ENCODE data around the gene GNA15. TPM values are rescaled to one million over a fixed set of nuclear protein-coding genes. Genes with fewer than 3 reads are reported as not detected.

The GNA15 gene
- total RNA-seq, 1 experiment from 2014 or later: 3.7 TPM

GRCh38 chr19:3119071-3119595, 16.7 kb upstream of the GNA15 start:
- DNase-seq (ENCODE audit: low spot score): no peak
- in situ Hi-C loops (cut with HindIII; ENCODE audit: low sequenced_read_pairs): no loop called here

- DNase-seq (ENCODE audit: low spot score): no peak
- in situ Hi-C loops (cut with HindIII; ENCODE audit: low sequenced_read_pairs): no loop called here
These were observed 16.0 kb upstream of the GNA15 start for GRCh38 chr19:3119693-3120380.

- in situ Hi-C loops (cut with HindIII; ENCODE audit: low sequenced_read_pairs): no loop called here
- DNase-seq (ENCODE audit: low spot score): no peak
These were observed 15.1 kb upstream of the GNA15 start for GRCh38 chr19:3120611-3121276.

GRCh38 chr19:3121396-3121795, 14.4 kb upstream of the GNA15 start:
- in situ Hi-C loops (cut with HindIII; ENCODE audit: low sequenced_read_pairs): no loop called here
- DNase-seq (ENCODE audit: low spot score): no peak

GRCh38 chr19:3121821-3122511, 13.9 kb upstream of the GNA15 start:
- in situ Hi-C loops (cut with HindIII; ENCODE audit: low sequenced_read_pairs): no loop called here
- DNase-seq (ENCODE audit: low spot score): no peak

DNA sequence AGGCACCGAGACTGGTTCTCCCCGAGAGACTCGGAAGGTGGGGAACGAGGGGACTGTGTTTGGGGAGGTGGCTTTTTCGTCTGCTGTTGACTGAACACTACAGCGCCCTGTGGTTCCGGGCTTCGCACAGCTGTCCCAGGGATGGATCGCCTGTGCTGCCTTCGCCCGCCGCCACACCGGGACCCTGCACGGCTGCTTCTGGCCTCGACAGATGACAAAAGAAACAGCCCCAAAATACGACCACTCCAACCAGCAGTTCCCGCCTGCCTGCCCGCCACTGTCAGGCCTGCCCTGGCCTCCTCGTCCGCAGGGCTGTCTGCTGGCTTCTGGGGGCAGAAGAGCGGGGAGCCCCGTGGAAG, 13.3 kb upstream of the GNA15 start:
- DNase-seq (ENCODE audit: low spot score): no peak
- in situ Hi-C loops (cut with HindIII; ENCODE audit: low sequenced_read_pairs): no loop called here

DNA sequence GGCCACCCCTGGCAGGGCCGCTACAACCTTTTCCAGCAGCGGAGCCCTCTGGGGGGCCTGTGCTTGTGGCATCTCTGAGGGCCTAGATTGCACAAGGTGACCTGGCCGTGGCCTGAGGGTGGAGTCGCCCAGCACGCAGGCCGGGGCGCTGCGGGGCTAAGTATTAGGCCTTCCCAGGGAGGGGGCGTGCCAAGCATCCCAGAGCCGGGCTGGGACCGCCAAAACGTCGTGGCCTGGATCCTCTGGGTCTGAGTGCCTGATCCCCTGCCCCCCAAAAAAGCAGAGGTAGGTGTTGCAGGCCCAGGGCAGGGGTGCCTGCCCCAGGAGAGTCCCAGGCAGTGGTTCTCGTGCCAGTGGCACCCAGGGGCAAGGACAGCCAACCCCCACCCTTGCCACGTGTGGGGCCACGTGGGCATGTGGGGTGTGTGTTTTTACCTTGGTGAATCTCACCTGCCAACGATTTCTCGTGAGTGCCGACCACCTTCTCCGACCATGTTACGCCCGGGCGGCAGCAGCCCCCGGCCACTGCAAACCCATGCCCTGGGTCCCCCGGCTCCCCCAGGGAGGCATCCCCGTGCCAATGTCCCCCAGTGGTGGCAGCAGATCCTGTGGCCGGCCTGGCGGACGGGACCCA, 12.6 kb upstream of the GNA15 start:
- no peak for DNase-seq (ENCODE audit: low spot score)
- in situ Hi-C loops (cut with HindIII; ENCODE audit: low sequenced_read_pairs): no loop called here

DNA sequence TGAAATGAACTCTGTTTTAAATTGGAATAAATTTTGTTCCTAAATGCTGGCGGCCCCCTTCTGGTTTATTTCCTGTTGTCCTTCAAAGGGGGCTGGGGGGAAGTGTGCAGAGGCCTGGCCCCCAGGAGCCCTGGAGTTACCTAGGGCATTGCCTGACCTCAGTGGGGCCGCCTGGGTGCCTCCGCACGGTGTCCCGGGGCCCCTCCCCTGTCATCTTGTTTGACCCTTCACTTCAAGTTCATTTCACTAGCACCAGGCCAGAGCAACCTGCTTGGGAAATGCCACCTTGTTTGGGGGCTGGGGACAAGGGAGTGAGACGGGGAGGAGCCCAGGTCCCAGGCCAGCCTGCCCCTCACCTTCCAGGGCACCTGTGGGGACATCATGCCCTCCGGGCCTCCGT, 11.9 kb upstream of the GNA15 start:
- DNase-seq (ENCODE audit: low spot score): no peak
- in situ Hi-C loops (cut with HindIII; ENCODE audit: low sequenced_read_pairs): no loop called here

DNA sequence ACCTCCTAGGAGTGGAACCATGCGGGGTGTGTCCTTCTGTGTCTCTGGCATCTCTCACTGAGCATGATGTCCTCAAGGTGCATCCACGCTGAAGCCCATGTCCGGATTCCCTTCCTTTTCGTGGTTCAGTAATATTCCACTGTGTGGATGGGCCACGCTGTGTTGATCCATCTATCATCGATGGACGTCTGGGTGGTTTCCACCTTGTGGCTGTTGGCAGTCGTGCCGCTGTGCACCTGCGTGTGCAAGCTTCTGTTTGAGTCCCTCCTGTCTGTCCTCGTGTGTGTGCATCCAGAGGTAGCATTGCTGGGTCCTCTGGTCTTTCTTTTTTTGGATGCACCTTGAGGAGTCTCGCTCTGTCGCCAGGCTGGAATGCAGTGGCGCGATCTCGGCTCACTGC, 11.2 kb upstream of the GNA15 start:
- in situ Hi-C loops (cut with HindIII; ENCODE audit: low sequenced_read_pairs): no loop called here
- no peak for DNase-seq (ENCODE audit: low spot score)

GRCh38 chr19:3125900-3126524, 9.8 kb upstream of the GNA15 start:
- in situ Hi-C loops (cut with HindIII; ENCODE audit: low sequenced_read_pairs): no loop called here
- DNase-seq (ENCODE audit: low spot score): peak; percentile 29

DNA sequence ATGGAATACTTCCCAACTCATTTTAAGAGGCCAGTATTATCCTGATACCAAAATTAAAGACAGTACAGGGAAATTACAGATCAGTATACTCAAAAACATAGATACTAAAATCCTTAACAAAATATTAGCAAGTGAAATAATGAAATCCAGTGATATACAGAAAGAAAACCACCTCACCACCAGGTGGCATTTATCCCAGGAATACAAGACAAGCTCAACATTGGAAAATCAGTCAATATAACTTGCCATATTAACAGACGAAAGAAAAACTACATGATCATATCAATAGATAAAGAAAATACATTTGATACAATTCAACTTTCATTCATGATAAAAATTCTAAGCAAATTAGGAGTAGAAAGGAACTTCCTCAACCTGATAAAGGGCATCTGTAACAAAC, 6.7 kb upstream of the GNA15 start:
- DNase-seq (ENCODE audit: low spot score): peak; percentile 36
- in situ Hi-C loops (cut with HindIII; ENCODE audit: low sequenced_read_pairs): no loop called here

DNA sequence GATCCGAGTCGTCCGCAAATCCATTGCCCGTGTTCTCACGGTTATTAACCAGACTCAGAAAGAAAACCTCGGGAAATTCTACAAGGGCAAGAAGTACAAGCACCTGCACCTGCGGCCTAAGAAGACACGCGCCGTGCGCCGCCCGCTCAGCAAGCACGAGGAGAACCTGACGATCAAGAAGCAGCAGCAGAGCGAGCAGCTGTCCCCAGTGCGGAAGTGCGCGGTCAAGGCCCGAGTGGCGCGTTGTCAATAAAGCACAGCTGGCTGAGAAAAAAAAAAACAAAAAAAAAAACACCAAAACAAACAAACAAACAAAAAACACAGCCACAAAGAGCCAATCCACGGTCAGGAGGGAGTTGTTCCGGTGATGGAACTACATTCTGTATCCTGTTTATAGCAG, 4.7 kb upstream of the GNA15 start:
- in situ Hi-C loops (cut with HindIII; ENCODE audit: low sequenced_read_pairs): no loop called here
- DNase-seq (ENCODE audit: low spot score): no peak

DNA sequence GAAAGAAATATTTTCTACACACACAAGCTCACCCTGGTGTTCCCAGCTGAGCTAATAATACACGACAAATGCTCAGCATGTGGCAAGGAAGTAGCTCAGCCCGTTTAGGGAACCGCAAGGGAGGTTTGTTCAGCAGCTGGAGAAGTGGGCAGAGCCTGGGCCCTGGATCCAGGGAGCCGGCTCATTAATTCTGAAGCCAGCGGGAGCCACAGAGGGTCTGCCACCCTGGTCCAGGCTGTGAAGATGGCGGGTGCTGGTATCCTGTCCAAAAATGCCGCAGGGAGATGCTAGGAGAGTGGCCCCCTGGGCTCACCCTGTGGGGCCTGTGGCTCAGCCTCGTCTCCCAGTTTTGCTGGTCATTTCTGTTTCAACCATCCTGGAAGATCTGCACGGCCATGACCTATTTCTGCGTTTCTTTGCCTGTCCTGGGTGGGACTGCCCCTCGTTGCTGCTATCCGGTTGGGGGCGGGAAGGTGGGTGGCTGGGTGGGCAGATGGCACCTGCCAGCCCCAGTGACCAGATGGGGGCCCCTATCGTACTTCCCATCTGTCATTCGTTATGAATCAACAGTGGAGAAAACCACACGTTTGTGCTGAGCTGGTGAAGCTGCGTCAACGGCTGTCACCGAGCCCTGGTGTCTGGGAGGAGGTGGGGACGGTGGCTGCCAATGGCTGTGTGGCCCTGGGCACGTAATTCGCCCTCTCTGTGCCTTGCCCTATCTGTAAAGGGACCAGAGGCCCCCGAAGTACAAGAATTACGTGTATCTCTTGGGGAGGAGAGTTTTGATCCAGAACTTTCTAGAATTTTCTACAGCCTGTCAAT, 2.7 kb upstream of the GNA15 start:
- peak; percentile 59 for DNase-seq (ENCODE audit: low spot score)
- in situ Hi-C loops (cut with HindIII; ENCODE audit: low sequenced_read_pairs): no loop called here

DNA sequence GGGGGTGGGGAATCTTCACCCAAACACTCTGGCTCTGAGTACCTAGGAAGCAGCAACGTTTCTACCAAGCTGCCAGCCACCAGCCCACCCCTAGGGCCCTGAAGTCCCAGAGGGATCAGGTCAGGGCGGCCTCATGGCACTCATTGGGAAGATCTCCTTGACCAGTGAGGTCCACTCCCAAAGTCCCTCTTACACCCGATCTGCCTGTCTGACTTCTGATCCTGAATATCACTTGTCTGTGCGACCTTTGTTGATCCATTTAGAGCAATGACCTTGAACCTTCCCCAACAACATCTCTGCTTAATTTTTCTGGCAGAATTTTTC, 2.1 kb upstream of the GNA15 start:
- in situ Hi-C loops (cut with HindIII; ENCODE audit: low sequenced_read_pairs): no loop called here
- no peak for DNase-seq (ENCODE audit: low spot score)

DNA sequence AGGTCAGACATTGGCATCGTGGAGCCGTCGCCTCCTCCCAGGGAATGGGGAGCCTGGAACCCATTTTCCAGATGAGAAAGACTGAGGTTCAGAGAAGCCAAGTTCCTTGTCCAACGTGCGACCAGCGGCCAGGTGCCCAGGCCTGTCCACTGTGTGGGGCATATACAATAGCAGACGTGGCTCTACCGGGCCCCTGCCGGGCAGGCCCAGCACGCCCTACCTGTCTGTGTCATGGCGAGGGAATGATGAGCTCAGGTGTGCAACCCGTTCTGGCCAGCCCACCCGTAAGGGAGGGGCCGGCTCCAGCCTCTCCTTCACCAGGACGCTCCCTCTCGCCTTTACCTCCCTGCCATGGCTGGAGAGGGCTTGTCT, 837 bp downstream of the GNA15 start:
- in situ Hi-C loops (cut with HindIII; ENCODE audit: low sequenced_read_pairs): no loop called here
- no peak for DNase-seq (ENCODE audit: low spot score)

DNA sequence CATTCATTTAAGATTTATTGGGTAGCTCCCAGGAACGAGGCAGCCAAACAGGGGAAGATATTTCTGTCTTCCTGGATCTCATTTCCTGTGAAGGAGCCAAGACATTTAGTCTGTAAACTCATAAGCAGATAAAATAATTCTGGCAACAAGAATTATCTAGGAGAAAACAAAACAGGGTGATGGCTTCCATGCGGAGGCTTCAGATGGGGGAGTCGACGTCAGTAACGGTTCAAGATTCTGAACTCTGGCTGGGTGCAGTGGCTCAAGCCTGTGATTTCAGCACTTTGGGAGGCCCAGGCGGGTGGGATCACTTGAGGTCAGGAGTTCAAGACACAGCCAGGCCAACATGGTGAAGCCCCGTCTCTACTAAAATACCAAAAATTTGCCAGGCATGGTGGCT, 1.3 kb downstream of the GNA15 start:
- DNase-seq (ENCODE audit: low spot score): no peak
- in situ Hi-C loops (cut with HindIII; ENCODE audit: low sequenced_read_pairs): no loop called here

- in situ Hi-C loops (cut with HindIII; ENCODE audit: low sequenced_read_pairs): no loop called here
- no peak for DNase-seq (ENCODE audit: low spot score)
These were observed 2.4 kb downstream of the GNA15 start for GRCh38 chr19:3138268-3138667.

GRCh38 chr19:3140667-3141038, 4.8 kb downstream of the GNA15 start:
- in situ Hi-C loops (cut with HindIII; ENCODE audit: low sequenced_read_pairs): no loop called here
- DNase-seq (ENCODE audit: low spot score): no peak

DNA sequence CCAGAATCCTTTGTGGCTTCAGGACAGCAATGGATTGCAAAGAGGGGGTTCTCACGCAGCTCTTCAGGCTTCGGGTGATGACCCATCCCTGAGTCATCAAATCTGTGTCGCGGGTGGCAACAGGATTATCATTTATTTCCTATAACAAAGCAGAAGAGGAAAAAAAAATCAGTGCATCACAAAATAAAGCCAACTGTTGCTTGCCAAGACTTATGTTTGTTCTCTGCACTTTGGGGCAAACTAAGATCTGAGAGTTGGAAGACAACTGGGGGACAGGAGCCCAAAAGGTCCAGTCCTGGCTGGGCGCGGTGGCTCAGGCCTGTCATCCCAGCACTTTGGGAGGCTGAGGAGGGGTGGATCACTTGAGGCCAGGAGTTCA, 6.4 kb downstream of the GNA15 start:
- no peak for DNase-seq (ENCODE audit: low spot score)
- in situ Hi-C loops (cut with HindIII; ENCODE audit: low sequenced_read_pairs): no loop called here
